A673 (cell line): ENCODE measurements around the gene PARVB. TPM values are rescaled to one million over a fixed set of nuclear protein-coding genes. Genes with fewer than 3 reads are reported as not detected.

Experiments
- BruUV-seq: library from RNA; stranded (reverse); fragments of 400-500 nt; replicated peaks from 2 replicates; lab custom pipeline; 2021; lab: Mats Ljungman, UMichigan
- CTCF ChIA-PET: fragments of 300-600 bp; sonication (Branson Sonifier 250); formaldehyde crosslinking; loops from one replicate; lab custom pipeline; 2022; ENCODE audit warnings: antibody characterized with exemption; lab: Charles Lee
- POLR2A ChIA-PET: fragments of 300-600 bp; sonication (Branson Sonifier 250); formaldehyde crosslinking; loops from one replicate; lab custom pipeline; 2022; ENCODE audit warnings: antibody characterized with exemption; ENCODE audit not compliant: low non-redundant PET; lab: Charles Lee
- DNase-seq: peaks from one replicate; pipeline ENCODE4 v3.0.0-alpha.2; 2015; ENCODE audit warnings: low spot score
- H3K27ac ChIP-seq: fragments of 200-600 bp; sonication (generic); 2 replicates; pipeline ENCODE4 v1.5.1; 2016; ENCODE audit warnings: mixed run types, low read depth, mild to moderate bottlenecking, mixed read lengths, antibody characterized with exemption, low read length; ENCODE audit not compliant: poor library complexity, severe bottlenecking
- H3K27me3 ChIP-seq: fragments of 200-600 bp; sonication (generic); replicated peaks from 2 replicates; pipeline ENCODE4 v1.6.1; 2017; ENCODE audit warnings: mixed run types, low read depth, mild to moderate bottlenecking, mixed read lengths, antibody characterized with exemption, low read length; ENCODE audit not compliant: insufficient read depth, poor library complexity
- H3K36me3 ChIP-seq: fragments of 200-600 bp; sonication (generic); 2 replicates; pipeline ENCODE4 v1.6.1; 2016; ENCODE audit warnings: mixed run types, mild to moderate bottlenecking, mixed read lengths, antibody characterized with exemption, low read length; ENCODE audit not compliant: insufficient read depth, poor library complexity, severe bottlenecking
- H3K4me1 ChIP-seq: fragments of 200-600 bp; sonication (generic); 2 replicates; pipeline ENCODE4 v1.6.1; 2017; ENCODE audit warnings: mixed run types, mild to moderate bottlenecking, mixed read lengths, antibody characterized with exemption, low read length; ENCODE audit not compliant: insufficient read depth, poor library complexity, severe bottlenecking
- H3K4me3 ChIP-seq: fragments of 200-600 bp; sonication (generic); 2 replicates; pipeline ENCODE4 v1.5.1; 2016; ENCODE audit warnings: low read depth, mixed run types, mild to moderate bottlenecking, mixed read lengths, low read length; ENCODE audit not compliant: poor library complexity, severe bottlenecking
- H3K9me3 ChIP-seq: fragments of 200-600 bp; sonication (generic); 2 replicates; pipeline ENCODE4 v1.6.1; 2016; ENCODE audit warnings: mixed run types, low read depth, mild to moderate bottlenecking, mixed read lengths, antibody characterized with exemption, low read length; ENCODE audit not compliant: poor library complexity, severe bottlenecking
- EZH2 ChIP-seq: fragments of 200-600 bp; sonication (generic); IDR thresholded peaks from 2 replicates; pipeline ENCODE4 v1.6.1; 2017; ENCODE audit warnings: borderline replicate concordance, low read depth, mild to moderate bottlenecking, mixed read lengths, antibody characterized with exemption, low read length; ENCODE audit not compliant: poor library complexity, severe bottlenecking
- intact Hi-C: fragments of 100-400 bp; cut with micrococcal nuclease; formaldehyde crosslinking; loops from one replicate; pipeline ENCODE4 v1.10.0; 2022; ENCODE audit not compliant: unreplicated experiment
- total RNA-seq: library from RNA; stranded (reverse); gene quantifications from 2 replicates; pipeline ENCODE4 v1.2.3, GENCODE V29; 2021
- TF ChIP-seq, protein P1 (sequence below): fragments of 300-800, 200-600 bp; sonication (generic); conservative IDR thresholded peaks from 2 replicates; pipeline ENCODE4 v1.5.1; 2017; ENCODE audit warnings: low read depth, mild to moderate bottlenecking, antibody characterized with exemption, low read length, moderate library complexity, mixed read lengths

PARVB gene
- total RNA-seq, 1 experiment from 2014 or later: 18.3 TPM

DNA sequence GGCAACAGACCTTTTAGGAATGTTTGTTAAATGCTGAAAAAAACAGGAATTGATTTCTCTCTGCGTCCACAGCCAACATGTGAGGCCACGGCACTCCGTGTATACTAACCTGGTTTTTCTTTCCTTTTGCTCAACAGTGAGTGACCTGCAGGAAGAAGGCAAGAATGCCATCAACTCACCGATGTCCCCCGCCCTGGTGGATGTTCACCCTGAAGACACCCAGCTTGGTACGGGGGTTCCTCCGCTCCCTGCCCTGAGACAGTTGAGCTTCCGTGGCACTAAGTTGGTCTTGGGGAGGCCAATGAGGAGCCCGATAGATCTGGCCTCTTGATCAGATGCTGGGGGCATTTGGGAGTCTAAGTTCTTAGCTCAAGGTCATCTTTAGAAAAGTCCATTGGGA is 69.7 kb downstream of the PARVB start:
- H3K36me3 ChIP-seq: no peaks in the 10 kb centered on the region
- TF ChIP-seq EZH2: no peak
- TF ChIP-seq, protein P1, sequence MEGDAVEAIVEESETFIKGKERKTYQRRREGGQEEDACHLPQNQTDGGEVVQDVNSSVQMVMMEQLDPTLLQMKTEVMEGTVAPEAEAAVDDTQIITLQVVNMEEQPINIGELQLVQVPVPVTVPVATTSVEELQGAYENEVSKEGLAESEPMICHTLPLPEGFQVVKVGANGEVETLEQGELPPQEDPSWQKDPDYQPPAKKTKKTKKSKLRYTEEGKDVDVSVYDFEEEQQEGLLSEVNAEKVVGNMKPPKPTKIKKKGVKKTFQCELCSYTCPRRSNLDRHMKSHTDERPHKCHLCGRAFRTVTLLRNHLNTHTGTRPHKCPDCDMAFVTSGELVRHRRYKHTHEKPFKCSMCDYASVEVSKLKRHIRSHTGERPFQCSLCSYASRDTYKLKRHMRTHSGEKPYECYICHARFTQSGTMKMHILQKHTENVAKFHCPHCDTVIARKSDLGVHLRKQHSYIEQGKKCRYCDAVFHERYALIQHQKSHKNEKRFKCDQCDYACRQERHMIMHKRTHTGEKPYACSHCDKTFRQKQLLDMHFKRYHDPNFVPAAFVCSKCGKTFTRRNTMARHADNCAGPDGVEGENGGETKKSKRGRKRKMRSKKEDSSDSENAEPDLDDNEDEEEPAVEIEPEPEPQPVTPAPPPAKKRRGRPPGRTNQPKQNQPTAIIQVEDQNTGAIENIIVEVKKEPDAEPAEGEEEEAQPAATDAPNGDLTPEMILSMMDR: no peak
- no TSS peak for BruUV-seq
- CTCF ChIA-PET: no interaction called here
- no peaks in the 10 kb centered on the region for H3K4me1 ChIP-seq
- H3K9me3 ChIP-seq: no peaks in the 10 kb centered on the region
- POLR2A ChIA-PET: no interaction called here
- DNase-seq: no peak
- H3K4me3 ChIP-seq: no peak overlapping the region
- no peak overlapping the region for H3K27ac ChIP-seq
- intact Hi-C loops: no loop called here
- no peaks in the 10 kb centered on the region for H3K27me3 ChIP-seq

DNA sequence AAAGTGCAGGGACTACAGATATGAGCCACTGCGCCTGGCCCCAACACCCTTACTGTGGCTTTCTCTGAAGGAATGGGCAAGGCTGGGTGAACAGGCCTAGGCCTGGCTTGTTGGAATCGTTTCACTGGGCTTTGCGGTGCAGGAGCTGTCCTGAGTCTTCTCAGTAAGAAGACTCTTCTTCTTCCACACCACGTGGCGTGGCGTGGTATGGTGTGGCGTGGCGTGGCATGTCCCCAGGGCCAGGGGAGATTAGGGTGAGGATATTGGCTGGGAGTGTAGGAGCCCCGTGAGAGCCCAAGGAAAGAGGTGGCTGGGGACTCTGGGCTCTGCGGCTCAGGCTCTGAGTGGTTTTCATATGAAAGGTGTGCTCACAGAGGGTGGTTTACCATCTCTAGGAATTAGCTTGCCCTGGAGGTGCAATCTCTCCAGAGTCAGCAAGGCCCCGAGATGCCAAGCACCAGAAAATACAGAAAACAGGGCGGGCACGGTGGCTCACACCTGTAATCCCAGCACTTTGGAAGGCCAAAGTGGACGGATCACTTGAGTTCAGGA is 70.7 kb downstream of the PARVB start:
- BruUV-seq: no TSS peak
- intact Hi-C loops: no loop called here
- no peak for DNase-seq
- TF ChIP-seq EZH2: no peak
- TF ChIP-seq, protein P1: no peak
- Histone ChIP-seq H3K4me1 (no peaks in the 10 kb centered on the region), H3K36me3 (no peaks in the 10 kb centered on the region), H3K9me3 (no peaks in the 10 kb centered on the region), H3K4me3 (no peak overlapping the region), H3K27me3 (no peaks in the 10 kb centered on the region), H3K27ac (no peak overlapping the region)
- CTCF ChIA-PET: no interaction called here
- POLR2A ChIA-PET: no interaction called here

- Histone ChIP-seq H3K27me3 (no peaks in the 10 kb centered on the region), H3K9me3 (no peaks in the 10 kb centered on the region), H3K4me3 (no peak overlapping the region), H3K36me3 (no peaks in the 10 kb centered on the region), H3K27ac (no peak overlapping the region), H3K4me1 (no peaks in the 10 kb centered on the region)
- intact Hi-C loops: no loop called here
- DNase-seq: no peak
- ChIA-PET POLR2A (no interaction called here), CTCF (no interaction called here)
- TF ChIP-seq EZH2: no peak
- no TSS peak for BruUV-seq
Observed at GRCh38 chr22:44096736-44097135, 72.6 kb downstream of the PARVB start.
